ENCODE data around the gene CADM1.

DNA sequence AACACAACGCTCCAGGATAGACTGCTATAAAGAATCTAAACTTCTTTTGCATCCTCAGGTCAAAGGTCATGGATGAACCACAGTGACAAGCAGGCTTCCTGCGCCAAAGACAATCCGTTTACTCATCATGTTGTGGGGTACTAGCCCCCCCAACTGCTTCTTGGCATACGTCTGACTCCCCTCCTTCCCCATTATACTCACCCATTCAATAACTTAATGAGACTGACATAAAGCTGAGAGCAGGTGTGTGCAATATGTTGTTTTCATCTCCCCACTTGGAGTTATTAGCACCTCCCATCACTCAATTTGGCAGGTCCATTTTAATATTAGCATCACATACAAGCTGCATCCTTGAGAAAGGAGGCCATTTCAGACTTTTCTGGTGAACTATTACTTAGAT is 157.1 kb downstream of the CADM1 start:
- TF ChIP-seq GATA3 (IDR thresholded peaks at IDR 0.05; ENCODE audit: low read depth, low read length), result no peak
- no peak for TF ChIP-seq GATA2 (IDR thresholded peaks at IDR 0.05; ENCODE audit: low read depth, low read length)

Data from SH-SY5Y (cell line).